Nasal cavity respiratory epithelium epithelial cell of viscerocranial mucosa (primary cell): ENCODE results near the gene GFM1. TPM values are rescaled to one million over a fixed set of nuclear protein-coding genes. Genes with fewer than 3 reads are reported as not detected.

Experiments used
- total RNA-seq: library from RNA; depleted of rRNA; stranded (reverse); fragments of >200 nt; gene quantifications from 2 replicates; pipeline ENCODE4 v1.2.3, GENCODE V29; 2014

Gene GFM1
- total RNA-seq = 66.6 and 89.3 TPM in 2 replicates

DNA sequence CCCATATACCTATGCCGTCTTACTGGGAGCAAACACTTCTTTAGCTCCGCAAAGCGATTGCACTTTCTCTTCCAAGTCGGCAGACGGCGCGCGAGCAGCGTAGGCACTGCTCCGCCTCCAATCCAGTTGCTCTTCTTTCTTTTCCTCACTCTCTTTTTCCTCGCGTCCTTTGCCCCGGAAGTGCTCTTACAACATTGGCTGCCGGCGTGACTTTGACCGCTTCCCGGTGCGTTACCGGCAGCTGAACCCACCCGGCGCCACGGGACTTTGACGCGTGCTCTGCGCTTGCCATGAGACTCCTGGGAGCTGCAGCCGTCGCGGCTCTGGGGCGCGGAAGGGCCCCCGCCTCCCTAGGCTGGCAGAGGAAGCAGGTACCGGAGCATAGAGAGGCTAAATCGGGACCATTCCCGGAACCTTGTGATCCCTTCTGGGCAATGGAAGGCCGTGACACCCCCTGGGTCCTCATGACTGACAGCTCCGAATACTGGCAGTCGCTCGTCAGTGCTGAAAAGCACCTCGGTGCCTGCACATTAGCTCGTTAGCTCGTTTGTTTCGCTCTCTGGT, at the start of gene GFM1:
TSS of gene GFM1 (plus strand) at position 183 of the 564 bp plus-strand sequence. CDS start at position 291, 108 bp downstream.

DNA sequence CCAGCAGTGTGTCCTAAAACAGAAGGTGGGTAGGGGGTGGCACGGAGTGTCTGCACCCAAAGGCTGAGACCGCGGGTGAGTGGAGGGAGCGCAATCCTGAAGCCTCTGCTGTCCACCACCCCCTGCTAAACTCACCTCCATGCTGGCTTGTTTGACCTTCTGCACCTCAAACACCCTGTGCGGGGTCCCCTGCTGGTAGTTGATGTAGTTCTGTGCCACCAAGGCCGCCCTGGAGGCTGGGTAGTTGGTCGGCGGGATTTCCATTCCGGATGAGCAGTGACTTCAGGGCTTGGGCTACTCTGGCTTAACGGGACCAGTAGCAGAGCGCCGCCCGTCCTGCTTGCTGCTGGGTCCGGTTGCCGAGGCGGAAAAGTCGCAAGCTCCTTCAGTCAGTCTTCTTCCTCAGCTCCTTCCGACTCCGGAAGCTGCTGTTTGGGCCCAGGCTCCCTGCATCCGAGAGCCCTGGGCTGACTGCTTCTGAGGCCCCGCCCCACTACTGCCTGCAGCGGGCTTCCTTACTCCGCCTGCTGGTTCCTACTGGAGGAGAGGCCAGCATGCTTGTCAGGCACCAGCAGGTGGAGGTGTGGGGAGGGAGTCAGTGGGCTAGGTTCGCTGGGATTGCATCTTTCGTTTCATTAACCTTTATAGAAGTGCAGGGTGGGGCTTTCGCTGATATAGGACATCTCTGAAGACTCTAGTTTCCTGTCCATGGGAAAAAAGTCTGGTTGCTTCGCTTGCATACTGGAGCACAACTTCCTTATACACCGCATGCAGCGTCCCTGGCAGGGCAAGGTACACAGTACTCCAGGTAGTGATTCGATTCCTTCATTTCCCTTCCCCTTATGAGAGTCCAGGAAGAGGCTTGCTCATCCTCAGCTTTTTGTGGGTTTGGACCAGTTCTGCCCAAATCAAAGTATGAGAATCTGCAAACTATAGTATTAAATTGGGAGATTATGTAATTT, 28.2 kb downstream of the GFM1 start, which contains the start of gene LXN:
TSS of gene LXN (minus strand) at position 434 of the 962 bp plus-strand sequence. CDS start at position 264, 170 bp downstream.

DNA sequence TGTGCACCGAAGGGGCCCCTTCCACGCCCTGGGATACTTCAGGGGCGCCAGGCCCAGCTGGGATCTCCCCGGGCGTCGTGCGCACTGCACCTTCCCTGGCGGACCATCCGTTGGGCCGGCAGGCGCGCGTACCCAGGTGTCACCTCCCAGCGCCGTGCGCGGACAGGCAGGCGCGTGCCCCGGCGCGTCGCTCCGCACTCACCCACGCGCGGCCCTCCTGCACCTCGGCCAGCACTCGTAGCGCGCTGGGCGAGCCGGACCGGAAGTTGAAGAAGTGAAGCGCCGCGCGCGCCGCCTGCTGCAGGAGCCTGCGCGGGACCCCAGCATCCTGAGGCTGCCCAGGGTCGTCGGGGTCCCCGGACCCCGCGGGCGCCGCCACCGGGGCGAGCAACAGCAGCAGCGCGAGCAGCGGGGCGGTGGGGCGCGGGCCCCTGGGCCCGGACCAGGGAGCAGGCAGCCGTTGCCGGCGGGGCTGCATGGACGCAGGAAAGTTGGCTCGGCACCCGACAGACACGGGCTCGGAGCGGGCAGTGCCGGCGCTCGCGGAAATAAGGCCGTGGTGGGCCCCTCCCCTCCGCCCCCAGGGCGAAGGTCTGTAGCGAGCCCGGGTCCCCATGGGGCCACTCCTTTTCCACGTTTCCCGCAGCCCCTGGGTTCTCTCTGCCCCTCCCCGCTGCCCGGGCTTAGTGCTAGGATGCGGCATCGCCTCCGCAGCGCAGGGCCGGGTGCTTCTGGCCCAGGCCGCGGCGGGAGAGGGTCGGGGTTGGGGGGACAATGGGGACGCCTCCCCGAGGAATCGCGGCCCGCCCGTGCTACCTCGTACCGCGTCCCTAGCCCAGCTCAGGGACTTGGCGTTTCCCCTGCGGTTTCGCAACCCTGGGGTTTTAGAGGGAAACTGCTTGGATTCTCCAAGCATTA, 87.9 kb downstream of the GFM1 start, which contains the start of gene RARRES1:
TSS of gene RARRES1 (minus strand) at position 520 of the 918 bp plus-strand sequence. CDS start at position 478, 42 bp downstream.

Other genes starting within 250 kb of the GFM1 start
- 8.9 and 9.5 TPM in 2 replicates for gene MLF1, start 73.3 kb upstream of the GFM1 start, total RNA-seq
- gene LXN, start 28.1 kb downstream of the GFM1 start, total RNA-seq = 1.4 and 5.5 TPM in 2 replicates
- 1.4 TPM in 1 of 2 replicates, not detected in the other for gene RARRES1, start 87.9 kb downstream of the GFM1 start, total RNA-seq
- 44.4 and 109 TPM in 2 replicates for gene MFSD1, start 157.5 kb downstream of the GFM1 start, total RNA-seq